Measurements from ENCODE around the gene SLC14A1. TPM values are rescaled to one million over a fixed set of nuclear protein-coding genes. Genes with fewer than 3 reads are reported as not detected.

SLC14A1 gene
- total RNA-seq, 1 donor from 2014 or later: 3.4 TPM

GRCh38 chr18:45787346-45787745 is 63.4 kb downstream of the SLC14A1 start:
- intact Hi-C loops (cut with DNase I): no loop called here
- H3K27me3 ChIP-seq: no peaks in the 10 kb centered on the region
- no peaks in the 10 kb centered on the region for H3K9me3 ChIP-seq
- TF ChIP-seq, protein P1, sequence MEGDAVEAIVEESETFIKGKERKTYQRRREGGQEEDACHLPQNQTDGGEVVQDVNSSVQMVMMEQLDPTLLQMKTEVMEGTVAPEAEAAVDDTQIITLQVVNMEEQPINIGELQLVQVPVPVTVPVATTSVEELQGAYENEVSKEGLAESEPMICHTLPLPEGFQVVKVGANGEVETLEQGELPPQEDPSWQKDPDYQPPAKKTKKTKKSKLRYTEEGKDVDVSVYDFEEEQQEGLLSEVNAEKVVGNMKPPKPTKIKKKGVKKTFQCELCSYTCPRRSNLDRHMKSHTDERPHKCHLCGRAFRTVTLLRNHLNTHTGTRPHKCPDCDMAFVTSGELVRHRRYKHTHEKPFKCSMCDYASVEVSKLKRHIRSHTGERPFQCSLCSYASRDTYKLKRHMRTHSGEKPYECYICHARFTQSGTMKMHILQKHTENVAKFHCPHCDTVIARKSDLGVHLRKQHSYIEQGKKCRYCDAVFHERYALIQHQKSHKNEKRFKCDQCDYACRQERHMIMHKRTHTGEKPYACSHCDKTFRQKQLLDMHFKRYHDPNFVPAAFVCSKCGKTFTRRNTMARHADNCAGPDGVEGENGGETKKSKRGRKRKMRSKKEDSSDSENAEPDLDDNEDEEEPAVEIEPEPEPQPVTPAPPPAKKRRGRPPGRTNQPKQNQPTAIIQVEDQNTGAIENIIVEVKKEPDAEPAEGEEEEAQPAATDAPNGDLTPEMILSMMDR (IDR thresholded peaks at IDR 0.05): no peak
- no peak for TF ChIP-seq POLR2A (IDR thresholded peaks at IDR 0.05)
- TF ChIP-seq POLR2AphosphoS5 (IDR thresholded peaks at IDR 0.05; ENCODE audit: insufficient read depth in 1 of 2, low read depth in 1 of 2): no peak
- no peak overlapping the region for H3K27ac ChIP-seq
- H3K36me3 ChIP-seq: no peaks in the 10 kb centered on the region
- H3K4me1 ChIP-seq: no peaks in the 10 kb centered on the region
- H3K4me3 ChIP-seq: no peak overlapping the region
- DNase-seq (ENCODE audit: extremely low spot score in 2 of 2): peak in 1 of 2 donors; percentile 29

- H3K27me3 ChIP-seq: no peaks in the 10 kb centered on the region
- intact Hi-C loops (cut with DNase I): no loop called here
- H3K36me3 ChIP-seq: no peaks in the 10 kb centered on the region
- no peaks in the 10 kb centered on the region for H3K4me1 ChIP-seq
- no peak for DNase-seq (ENCODE audit: extremely low spot score in 2 of 2)
- H3K27ac ChIP-seq: no peak overlapping the region
- H3K9me3 ChIP-seq: no peaks in the 10 kb centered on the region
- no peak for TF ChIP-seq POLR2A (IDR thresholded peaks at IDR 0.05)
- no peak overlapping the region for H3K4me3 ChIP-seq
Observed at GRCh38 chr18:45788861-45789260, 64.9 kb downstream of the SLC14A1 start.

GRCh38 chr18:45792506-45793263 is 68.7 kb downstream of the SLC14A1 start:
- Histone ChIP-seq H3K9me3 (no peaks in the 10 kb centered on the region), H3K4me1 (no peaks in the 10 kb centered on the region), H3K36me3 (no peaks in the 10 kb centered on the region), H3K27me3 (no peaks in the 10 kb centered on the region), H3K4me3 (no peak overlapping the region), H3K27ac (no peak overlapping the region)
- DNase-seq (ENCODE audit: extremely low spot score in 2 of 2): no peak
- no peak for TF ChIP-seq POLR2AphosphoS5 (IDR thresholded peaks at IDR 0.05; ENCODE audit: insufficient read depth in 1 of 2, low read depth in 1 of 2)
- TF ChIP-seq POLR2A (IDR thresholded peaks at IDR 0.05): no peak
- TF ChIP-seq, protein P1 (IDR thresholded peaks at IDR 0.05): no peak
- intact Hi-C loops (cut with DNase I): no loop called here

DNA sequence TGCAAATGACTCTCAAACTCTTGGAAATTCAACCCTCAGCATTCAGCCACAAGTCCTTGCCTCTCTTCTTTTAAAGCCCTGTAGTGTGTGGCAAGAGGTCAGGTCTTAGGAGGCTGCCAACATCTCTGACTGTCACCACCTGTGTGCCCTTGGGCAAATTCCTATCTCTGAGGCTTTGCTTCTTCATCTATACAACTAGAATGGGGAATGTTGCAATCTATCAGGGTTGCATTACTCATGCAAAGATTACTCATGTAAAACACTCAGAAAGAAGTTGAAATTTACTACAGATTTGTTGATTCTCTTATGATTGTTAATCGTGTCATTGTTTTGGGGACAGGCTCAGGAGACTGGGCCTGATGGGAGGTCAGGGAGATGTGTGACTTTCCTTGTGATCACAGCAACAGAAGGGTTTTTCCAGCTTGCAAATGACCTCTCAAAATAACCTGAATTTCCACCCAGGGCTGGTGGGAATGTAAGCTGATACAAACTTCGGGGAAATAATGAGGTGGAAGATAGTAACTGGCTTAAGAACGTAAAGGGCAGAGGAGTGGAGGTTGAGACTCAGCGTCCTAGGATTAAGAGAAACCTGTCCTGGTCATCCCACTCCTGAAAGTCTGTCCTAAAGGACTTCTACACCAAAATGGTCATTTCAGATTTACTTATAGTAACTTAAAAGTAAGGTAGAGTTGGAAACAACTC is 69.4 kb downstream of the SLC14A1 start:
- no peak overlapping the region for H3K4me3 ChIP-seq
- H3K4me1 ChIP-seq: no peaks in the 10 kb centered on the region
- no peaks in the 10 kb centered on the region for H3K9me3 ChIP-seq
- H3K27me3 ChIP-seq: no peaks in the 10 kb centered on the region
- TF ChIP-seq, protein P1 (IDR thresholded peaks at IDR 0.05): no peak
- no peak for TF ChIP-seq POLR2A (IDR thresholded peaks at IDR 0.05)
- TF ChIP-seq POLR2AphosphoS5 (IDR thresholded peaks at IDR 0.05; ENCODE audit: insufficient read depth in 1 of 2, low read depth in 1 of 2): peak in 1 of 2 donors; percentile 25
- H3K36me3 ChIP-seq: no peaks in the 10 kb centered on the region
- H3K27ac ChIP-seq: no peak overlapping the region
- intact Hi-C loops (cut with DNase I): no loop called here
- no peak for DNase-seq (ENCODE audit: extremely low spot score in 2 of 2)

GRCh38 chr18:45801416-45802004 is 77.5 kb downstream of the SLC14A1 start:
- intact Hi-C loops (cut with DNase I): no loop called here
- H3K27me3 ChIP-seq: no peaks in the 10 kb centered on the region
- TF ChIP-seq POLR2A (IDR thresholded peaks at IDR 0.05) (no peak), POLR2AphosphoS5 (IDR thresholded peaks at IDR 0.05; ENCODE audit: insufficient read depth in 1 of 2, low read depth in 1 of 2) (no peak)
- TF ChIP-seq, protein P1 (IDR thresholded peaks at IDR 0.05): no peak

More at GRCh38 chr18:45801416-45802004, 77.5 kb downstream of the SLC14A1 start:
- DNase-seq (ENCODE audit: extremely low spot score in 2 of 2): no peak
- H3K4me1 ChIP-seq: no peaks in the 10 kb centered on the region
- no peaks in the 10 kb centered on the region for H3K36me3 ChIP-seq
- no peak overlapping the region for H3K27ac ChIP-seq
- peaks cover 8% of the 10 kb centered on the region for H3K9me3 ChIP-seq
- H3K4me3 ChIP-seq: no peak overlapping the region

Small RNA genes within 50 kb of the gene (small RNA-seq; reads per million reads assigned to genes)
- not detected for gene AC087685.1

Other genes with a start within 250 kb of the SLC14A1 start
- gene SLC14A2, start 108.7 kb upstream of the SLC14A1 start, total RNA-seq: not detected
- gene SIGLEC15, start 101.5 kb downstream of the SLC14A1 start, total RNA-seq: not detected
- 29.5 TPM for gene EPG5, start 243.1 kb downstream of the SLC14A1 start, total RNA-seq

All from vagina (tissue), 2 donors.